Endometrial microvascular endothelial cells (primary cell): Measurements from ENCODE around the gene MPC1. TPM values are rescaled to one million over a fixed set of nuclear protein-coding genes. Genes with fewer than 3 reads are reported as not detected.
"Not testable (repeated sequence)": the region's sequence is repeated elsewhere in the genome, so short reads cannot be mapped to it uniquely, and the experiment has no call there.

Source experiments
- in situ Hi-C: cut with HindIII; loops from 2 replicates; pipeline ENCODE4 v1.10.0; 2017; ENCODE audit warnings: low sequenced_read_pairs, low pct_unique_long_range_greater_than_20kb; ENCODE audit errors: inconsistent ontology term
- total RNA-seq: library from RNA; depleted of rRNA; stranded (reverse); fragments of >200 nt; gene quantifications from one replicate; pipeline ENCODE4 v1.2.3, GENCODE V29; 2015; ENCODE audit errors: inconsistent ontology term

The MPC1 gene
- total RNA-seq, 1 donor from 2014 or later = 41.4 TPM

DNA sequence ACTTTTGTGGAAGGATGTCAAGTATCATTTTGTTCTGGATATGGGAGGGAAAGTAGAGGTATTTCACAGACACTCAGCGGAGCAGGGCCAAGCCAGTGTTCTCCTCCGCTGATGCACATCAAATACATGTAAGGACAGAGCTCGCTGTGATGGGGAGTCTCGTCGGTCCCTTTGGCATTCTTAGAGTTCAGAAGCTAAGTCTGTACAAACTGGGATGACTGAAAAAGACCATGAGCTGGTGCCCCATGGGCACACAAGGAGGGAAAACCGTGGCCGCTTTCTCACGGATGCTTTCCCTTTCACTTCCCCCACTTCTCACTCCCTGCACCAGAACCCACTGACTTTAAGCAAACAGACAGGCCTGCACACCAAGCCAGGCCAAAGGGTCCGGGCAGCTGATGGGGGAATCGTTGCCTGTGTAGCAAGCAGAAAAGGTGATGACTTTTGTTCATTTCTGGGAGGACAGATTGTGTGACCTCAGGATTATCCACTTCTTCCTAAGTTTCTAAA lies 27.7 kb upstream of the MPC1 start:
- in situ Hi-C loops = no loop called here

DNA sequence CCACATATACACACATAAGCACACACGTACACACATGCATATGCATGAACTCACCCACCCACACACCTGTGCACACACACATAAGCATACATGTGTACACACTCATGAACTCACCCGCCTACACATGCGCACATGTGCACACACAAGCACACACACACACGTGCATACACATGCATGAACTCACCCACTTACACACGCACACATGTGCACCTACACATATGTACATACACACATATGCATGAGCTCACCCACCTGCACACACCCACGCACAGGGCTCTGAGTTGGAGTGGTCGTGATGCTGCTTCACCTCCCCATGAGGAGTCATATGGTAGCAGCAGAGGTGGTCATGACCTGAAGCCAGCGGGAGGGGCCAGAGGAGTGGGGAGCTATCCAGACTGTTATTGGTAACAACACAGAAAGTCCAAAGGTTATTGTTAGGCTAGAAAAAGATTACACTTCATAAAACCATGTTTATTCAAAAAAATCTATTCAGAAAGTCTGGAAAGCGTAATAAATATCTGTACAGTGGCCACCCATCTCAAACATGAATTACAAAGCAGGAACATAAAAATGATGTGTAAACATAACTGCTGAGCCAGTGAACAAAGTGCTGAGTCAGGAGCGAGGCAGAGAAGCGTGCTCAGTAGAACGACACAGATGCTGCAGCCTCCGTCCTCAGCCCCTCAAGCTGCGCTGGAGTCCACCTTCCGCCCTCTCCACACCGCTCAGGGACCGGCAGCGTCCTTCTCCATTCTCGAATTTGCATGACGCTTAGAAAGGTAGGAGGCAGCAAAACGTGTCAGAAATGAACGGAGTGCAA lies 26.4 kb upstream of the MPC1 start:
- in situ Hi-C loops = no loop called here

DNA sequence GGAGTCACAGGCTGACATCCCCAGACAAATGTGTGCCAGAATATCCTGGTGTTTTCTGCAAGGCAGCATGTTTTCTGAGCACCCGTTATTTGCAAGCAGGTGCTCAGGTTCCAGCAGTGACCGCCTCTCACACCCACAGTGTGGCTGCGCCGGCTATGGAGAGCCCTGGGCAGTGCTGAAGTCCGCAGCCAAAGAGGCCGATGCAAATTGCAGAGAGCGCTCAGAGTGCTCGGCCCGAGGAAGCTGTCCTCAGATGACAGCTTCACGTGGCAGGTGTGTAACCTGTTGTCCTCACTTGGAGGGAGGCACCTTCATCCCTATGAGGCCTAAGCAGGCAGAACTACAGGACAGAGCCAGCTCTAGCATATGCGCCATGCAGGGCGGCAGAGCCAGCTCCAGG lies 23.5 kb upstream of the MPC1 start:
- in situ Hi-C loops = no loop called here

DNA sequence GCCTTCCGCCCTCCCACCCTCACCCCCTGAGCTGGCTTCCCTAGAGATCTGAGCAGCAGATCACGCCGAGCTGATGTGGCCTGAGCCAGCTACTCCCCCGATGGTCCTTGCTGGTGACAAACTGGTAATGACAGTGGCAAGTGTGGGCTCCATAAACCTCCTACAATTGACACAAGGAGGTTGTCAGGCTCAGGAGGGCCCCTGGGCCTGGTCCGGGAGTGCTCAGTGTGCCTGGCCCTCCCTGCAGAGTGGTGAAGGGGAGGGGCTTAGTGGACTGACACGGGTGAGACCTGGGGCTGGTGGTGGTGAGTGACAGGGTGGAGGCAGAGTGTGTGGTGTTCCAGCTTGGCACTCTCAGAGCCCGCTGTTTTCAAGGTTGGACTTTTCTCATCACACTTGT lies 22.6 kb upstream of the MPC1 start:
- in situ Hi-C loops = no loop called here

DNA sequence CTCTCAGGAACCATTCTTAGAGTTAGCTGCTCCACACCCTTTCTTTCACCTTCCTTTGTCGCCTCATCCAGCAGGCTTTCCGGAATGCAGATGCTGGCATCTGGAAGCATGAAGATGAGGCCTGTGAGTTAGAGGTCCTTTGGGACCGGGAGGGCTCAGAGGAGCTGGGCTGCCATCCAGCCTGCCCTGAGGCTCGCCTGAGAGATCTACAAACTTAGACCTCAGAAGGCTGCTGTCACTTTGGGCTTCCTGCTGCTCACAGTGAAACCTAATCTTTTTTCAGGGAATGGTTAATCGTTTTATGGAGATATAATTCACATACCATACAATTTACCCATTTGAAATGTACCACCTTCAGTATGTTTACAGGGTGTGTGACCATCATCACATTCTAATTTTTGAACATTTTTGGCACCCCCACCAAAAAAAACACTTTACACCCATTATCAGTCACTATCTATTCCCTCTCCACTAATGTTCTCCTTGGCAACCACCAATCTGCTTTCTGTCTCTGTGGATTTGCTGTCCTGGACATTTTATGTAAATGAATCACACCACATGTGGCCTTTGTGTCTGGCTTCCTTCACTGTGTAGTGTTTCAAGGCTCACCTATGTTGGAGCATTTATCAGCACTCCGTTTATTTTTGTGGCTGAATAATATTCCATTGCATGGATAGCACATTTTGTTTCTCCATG lies 20.0 kb upstream of the MPC1 start:
- in situ Hi-C loops = no loop called here

- in situ Hi-C loops = not testable (repeated sequence)
These were observed 18.0 kb upstream of the MPC1 start for GRCh38 chr6:166400649-166401250.

DNA sequence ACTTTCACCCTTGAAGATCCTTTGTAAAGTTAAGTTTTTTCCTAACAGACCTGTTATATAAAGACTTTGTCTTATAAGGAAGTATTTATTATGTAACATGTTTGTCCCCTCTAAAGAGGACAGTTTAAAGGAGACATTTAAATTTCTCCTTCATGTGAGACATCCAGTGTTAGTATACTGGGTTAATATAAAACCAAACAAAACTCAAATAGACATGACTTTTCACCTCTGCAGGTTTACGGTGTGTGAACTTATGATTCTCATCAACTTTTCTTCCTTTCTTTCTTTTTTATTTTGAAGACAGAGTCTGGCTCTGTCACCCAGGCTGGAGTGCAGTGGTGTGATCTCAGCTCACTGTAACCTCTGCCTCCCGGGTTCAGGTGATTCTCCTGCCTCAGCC lies 17.4 kb upstream of the MPC1 start:
- in situ Hi-C loops = no loop called here

DNA sequence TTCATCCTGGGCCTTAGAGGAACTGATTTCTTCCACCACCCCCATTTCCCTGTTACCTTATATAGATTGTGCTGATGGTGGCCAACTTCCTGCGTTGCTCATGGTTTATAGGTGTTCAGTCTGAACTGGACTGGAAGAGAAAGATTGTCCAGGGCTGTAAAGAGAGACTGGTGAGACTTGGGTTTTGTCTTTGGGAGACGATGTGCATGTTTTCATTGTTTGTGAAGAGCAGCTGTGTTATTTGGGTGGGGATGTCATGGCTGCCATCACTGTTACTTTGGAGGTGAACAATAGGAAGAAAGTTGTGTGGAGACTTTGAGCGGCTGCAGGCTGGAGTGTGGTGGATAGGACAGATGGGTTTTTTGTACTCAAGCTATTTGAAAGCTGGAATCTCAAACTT lies 15.6 kb upstream of the MPC1 start:
- in situ Hi-C loops = loop anchor here (25.0 kb wide), 1 partner anchor 111 kb away; no protein-coding TSS in a partner anchor

DNA sequence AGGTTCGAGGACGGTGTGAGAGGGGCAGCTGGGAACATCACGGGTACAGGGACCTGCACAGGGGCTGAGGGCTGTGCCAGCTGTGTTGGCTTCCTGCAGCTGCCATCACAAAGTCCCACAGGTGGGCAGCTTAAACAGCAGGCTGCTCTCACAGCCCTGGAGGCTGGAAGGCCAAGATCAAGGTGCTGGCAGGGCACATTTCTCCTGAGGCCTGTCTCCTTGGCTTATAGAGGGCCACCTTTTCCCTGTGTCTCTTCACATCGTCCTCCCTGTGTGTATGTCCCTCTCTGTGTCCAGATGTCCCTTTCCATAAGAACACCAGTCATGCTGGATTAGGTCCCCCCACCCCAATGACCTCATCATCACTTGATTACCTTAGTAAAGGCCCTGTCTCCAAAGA lies 15.1 kb upstream of the MPC1 start:
- in situ Hi-C loops = loop anchor here (25.0 kb wide), 1 partner anchor 111 kb away; no protein-coding TSS in a partner anchor

- in situ Hi-C loops = loop anchor here (25.0 kb wide), 1 partner anchor 108 kb away; no protein-coding TSS in a partner anchor
These were observed 13.0 kb upstream of the MPC1 start for GRCh38 chr6:166395778-166396177.

DNA sequence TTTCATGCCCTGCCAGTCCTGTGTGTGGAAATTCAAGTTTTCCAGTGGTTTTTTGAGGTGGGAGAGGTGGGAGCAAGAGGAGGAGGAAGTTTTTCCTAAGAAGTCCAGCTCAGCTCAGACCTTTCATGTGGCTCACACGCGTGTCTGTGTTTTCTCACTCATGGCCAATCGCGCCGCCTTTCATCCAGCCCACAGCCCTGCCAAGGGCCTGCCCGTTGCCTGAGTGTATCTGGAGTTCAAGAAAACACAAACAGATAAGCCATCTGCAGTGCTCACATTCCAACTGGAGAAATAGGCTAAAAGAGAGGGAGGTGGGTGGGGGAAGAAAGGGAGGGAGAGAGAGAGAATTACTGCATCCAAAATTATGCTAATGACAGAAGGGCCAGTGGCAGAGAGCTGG lies 12.6 kb upstream of the MPC1 start:
- in situ Hi-C loops = loop anchor here (25.0 kb wide), 1 partner anchor 108 kb away; no protein-coding TSS in a partner anchor

- in situ Hi-C loops = loop anchor here (25.0 kb wide), 1 partner anchor 107 kb away; no protein-coding TSS in a partner anchor
These were observed 11.5 kb upstream of the MPC1 start for GRCh38 chr6:166394036-166394892.

- in situ Hi-C loops = loop anchor here (25.0 kb wide), 1 partner anchor 106 kb away; no protein-coding TSS in a partner anchor
These were observed 10.7 kb upstream of the MPC1 start for GRCh38 chr6:166393535-166393823.

DNA sequence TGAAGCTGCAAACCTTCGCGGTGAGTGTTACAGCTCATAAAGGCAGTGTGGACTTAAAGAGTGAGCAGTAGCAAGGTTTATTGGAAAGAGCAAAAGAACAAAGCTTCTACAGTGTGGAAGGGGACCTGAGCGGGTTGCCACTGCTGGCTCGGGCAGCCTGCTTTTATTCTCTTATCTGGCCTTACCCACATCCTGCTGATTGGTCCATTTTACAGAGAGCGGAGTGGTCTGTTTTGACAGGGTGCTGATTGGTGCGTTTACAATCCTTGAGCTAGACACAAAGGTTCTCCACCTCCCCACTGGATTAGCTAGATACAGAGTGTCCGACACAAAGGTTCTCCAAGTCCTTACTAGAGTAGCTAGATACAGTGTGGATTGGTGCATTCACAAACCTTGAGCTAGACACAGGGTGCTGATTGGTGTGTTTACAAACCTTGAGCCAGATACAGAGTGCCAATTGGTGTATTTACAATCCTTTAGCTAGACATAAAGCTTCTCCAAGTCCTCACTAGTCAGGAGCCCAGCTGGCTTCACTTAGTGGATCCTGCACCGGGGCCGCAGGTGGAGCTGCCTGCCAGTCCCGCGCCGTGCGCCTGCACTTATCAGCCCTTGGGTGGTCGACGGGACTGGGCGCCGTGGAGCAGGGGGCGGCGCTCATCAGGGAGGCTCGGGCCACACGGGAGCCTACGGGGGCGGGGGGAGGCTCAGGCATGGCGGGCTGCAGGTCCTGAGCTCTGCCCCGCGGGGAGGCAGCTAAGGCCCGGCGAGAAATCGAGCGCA lies 10.2 kb upstream of the MPC1 start:
- in situ Hi-C loops = loop anchor here (25.0 kb wide), 1 partner anchor 106 kb away; no protein-coding TSS in a partner anchor

- in situ Hi-C loops = loop anchor here (25.0 kb wide), 1 partner anchor 102 kb away; no protein-coding TSS in a partner anchor
These were observed 6.4 kb upstream of the MPC1 start for GRCh38 chr6:166389119-166389518.

GRCh38 chr6:166388290-166389004 lies 5.7 kb upstream of the MPC1 start:
- in situ Hi-C loops = loop anchor here (25.0 kb wide), 1 partner anchor 101 kb away; no protein-coding TSS in a partner anchor

GRCh38 chr6:166387642-166388289 lies 5.0 kb upstream of the MPC1 start:
- in situ Hi-C loops = loop anchor here (25.0 kb wide), 1 partner anchor 100 kb away; no protein-coding TSS in a partner anchor
